ENCODE results near the gene CALN1.
"Not testable (repeated sequence)": the region's sequence is repeated elsewhere in the genome, so short reads cannot be mapped to it uniquely, and the experiment has no call there.

The CALN1 gene

GRCh38 chr7:71851776-71852498 is 560.2 kb downstream of the CALN1 start:
- DNase-seq: no peak

GRCh38 chr7:71846160-71846559 is 566.0 kb downstream of the CALN1 start:
- no peak for DNase-seq

- no peak for DNase-seq
Measured at GRCh38 chr7:71843676-71844075, 568.5 kb downstream of the CALN1 start.

GRCh38 chr7:71842786-71843185 is 569.4 kb downstream of the CALN1 start:
- no peak for DNase-seq

GRCh38 chr7:71842381-71842780 is 569.8 kb downstream of the CALN1 start:
- no peak for DNase-seq

- no peak for DNase-seq
Measured at GRCh38 chr7:71835056-71835455, 577.1 kb downstream of the CALN1 start.

- DNase-seq: no peak
Measured at GRCh38 chr7:71829515-71829914, 582.6 kb downstream of the CALN1 start.

- DNase-seq: no peak
Measured at GRCh38 chr7:71828361-71828760, 583.8 kb downstream of the CALN1 start.

- no peak for DNase-seq
Measured at GRCh38 chr7:71826141-71826540, 586.0 kb downstream of the CALN1 start.

- no peak for DNase-seq
Measured at GRCh38 chr7:71824006-71824760, 588.0 kb downstream of the CALN1 start.

- not testable (repeated sequence) for DNase-seq
Measured at GRCh38 chr7:71822406-71822805, 589.7 kb downstream of the CALN1 start.

GRCh38 chr7:71817916-71818315 is 594.2 kb downstream of the CALN1 start:
- DNase-seq: no peak

GRCh38 chr7:71808115-71808514 is 604.0 kb downstream of the CALN1 start:
- no peak for DNase-seq

GRCh38 chr7:71804256-71804655 is 607.9 kb downstream of the CALN1 start:
- DNase-seq: no peak

GRCh38 chr7:71801976-71802375 is 610.2 kb downstream of the CALN1 start:
- DNase-seq: no peak

- DNase-seq: no peak
Measured at GRCh38 chr7:71800321-71800720, 611.8 kb downstream of the CALN1 start.

GRCh38 chr7:71795410-71795809 is 616.7 kb downstream of the CALN1 start:
- no peak for DNase-seq

GRCh38 chr7:71793251-71793650 is 618.9 kb downstream of the CALN1 start:
- DNase-seq: no peak

- DNase-seq: no peak
Measured at GRCh38 chr7:71787513-71787912, 624.6 kb downstream of the CALN1 start.

GRCh38 chr7:71785216-71785615 is 626.9 kb downstream of the CALN1 start:
- no peak for DNase-seq

GRCh38 chr7:71784781-71785180 is 627.4 kb downstream of the CALN1 start:
- DNase-seq: no peak

GRCh38 chr7:71784180-71784579 is 628.0 kb downstream of the CALN1 start:
- no peak for DNase-seq

- DNase-seq: no peak
Measured at GRCh38 chr7:71783779-71784178, 628.4 kb downstream of the CALN1 start.

GRCh38 chr7:71782051-71782450 is 630.1 kb downstream of the CALN1 start:
- no peak for DNase-seq

GRCh38 chr7:71780282-71780681 is 631.9 kb downstream of the CALN1 start:
- DNase-seq: no peak
